Endothelial cell of umbilical vein (primary cell): ENCODE results near the gene CCDC9B. TPM values are rescaled to one million over a fixed set of nuclear protein-coding genes. Genes with fewer than 3 reads are reported as not detected.

Experiments
- BruUV-seq: library from RNA; stranded (reverse); fragments of 400-500 nt; replicated peaks from 2 replicates; lab custom pipeline; 2021; lab: Mats Ljungman, UMichigan
- CTCF ChIA-PET: fragments of 300-600, 350-600 bp; sonication (Branson Sonifier 250); formaldehyde crosslinking; loops from one replicate; lab custom pipeline; 2021; ENCODE audit warnings: antibody characterized with exemption, inconsistent platforms; lab: Charles Lee
- POLR2A ChIA-PET: fragments of 300-600, 350-600 bp; sonication (Branson Sonifier 250); formaldehyde crosslinking; loops from one replicate; lab custom pipeline; 2021; ENCODE audit warnings: antibody characterized with exemption, inconsistent platforms; lab: Charles Lee
- DNase-seq: peaks from one replicate; pipeline ENCODE4 v3.0.0-alpha.2; 2011; ENCODE audit warnings: low read depth, low spot score
- FAIRE-seq: peaks from 2 replicates; lab custom pipeline; 2011; peaks lifted over from hg19 to GRCh38; lab: Jason Lieb, UNC
- H2AFZ ChIP-seq: 2 replicates; pipeline ENCODE4 v1.6.0; 2012; ENCODE audit warnings: low read depth, low read length, control low read depth, inconsistent platforms
- H3K27ac ChIP-seq: 2 replicates; pipeline ENCODE4 v1.5.1; 2011; ENCODE audit warnings: low read depth, mild to moderate bottlenecking, control low read depth, low read length, moderate library complexity; ENCODE audit not compliant: insufficient read depth
- H3K27me3 ChIP-seq, 2 experiments: 2 replicates each; pipeline versions ENCODE4 v1.6.0 to v1.6.1; 2011; ENCODE audit warnings: low read length in 2 of 2, mixed read lengths in 1 of 2; ENCODE audit not compliant: control insufficient read depth in 2 of 2, insufficient read depth in 2 of 2
- H3K36me3 ChIP-seq, 2 experiments: 2 replicates in 1 of 2; 3 replicates in 1 of 2; pipeline ENCODE4 v1.5.1; 2011; ENCODE audit warnings: low read length in 2 of 2, mild to moderate bottlenecking in 1 of 2, moderate library complexity in 1 of 2; ENCODE audit not compliant: control insufficient read depth in 2 of 2, insufficient read depth in 2 of 2; ENCODE audit errors: extremely low read depth in 1 of 2
- H3K4me1 ChIP-seq: 3 replicates; pipeline ENCODE4 v1.5.1; 2011; ENCODE audit warnings: mild to moderate bottlenecking, low read length; ENCODE audit not compliant: control insufficient read depth, insufficient read depth; ENCODE audit errors: extremely low read depth
- H3K4me2 ChIP-seq: 2 replicates; pipeline ENCODE4 v1.6.1; 2011; ENCODE audit warnings: low read length, control low read depth, mixed read lengths; ENCODE audit not compliant: insufficient read depth
- H3K4me3 ChIP-seq, 3 experiments: fragments of 200-600 bp in 1 of 3; sonication (generic), shearing (Covaris generic) in 1 of 3; replicated peaks in 1 of 3; 2 replicates each; pipeline ENCODE4 v1.5.1; 2011 to 2016; ENCODE audit warnings: control low read depth in 3 of 3, low read length in 3 of 3, mild to moderate bottlenecking in 2 of 3, inconsistent platforms in 1 of 3, low read depth in 1 of 3, moderate library complexity in 1 of 3; ENCODE audit not compliant: insufficient read depth in 1 of 3
- H3K79me2 ChIP-seq: 2 replicates; pipeline ENCODE4 v1.6.0; 2012; ENCODE audit warnings: low read length, inconsistent platforms; ENCODE audit not compliant: control insufficient read depth, insufficient read depth
- H3K9ac ChIP-seq: replicated peaks from 2 replicates; pipeline ENCODE3; 2011; ENCODE audit warnings: low read length, control low read depth; ENCODE audit not compliant: insufficient read depth; ENCODE audit errors: extremely low read depth
- H3K9me1 ChIP-seq: replicated peaks from 3 replicates; pipeline ENCODE4 v1.6.0; 2011; ENCODE audit warnings: mild to moderate bottlenecking, low read length; ENCODE audit not compliant: control insufficient read depth, insufficient read depth; ENCODE audit errors: extremely low read depth
- H3K9me3 ChIP-seq: replicated peaks from 2 replicates; pipeline ENCODE4 v1.5.1; 2012; ENCODE audit warnings: low read length, inconsistent platforms; ENCODE audit not compliant: control insufficient read depth, insufficient read depth
- H4K20me1 ChIP-seq: replicated peaks from 2 replicates; pipeline ENCODE3; 2011; ENCODE audit warnings: mild to moderate bottlenecking, low read length; ENCODE audit not compliant: control insufficient read depth, insufficient read depth; ENCODE audit errors: extremely low read depth
- CTCF ChIP-seq, 2 donors: IDR thresholded peaks; 1 replicate in 1 of 2; 2 replicates in 1 of 2; pipeline ENCODE4 v1.5.1; 2011; ENCODE audit warnings: low read length in 2 of 2, mild to moderate bottlenecking in 2 of 2, moderate library complexity in 2 of 2, control low read depth in 1 of 2, inconsistent platforms in 1 of 2, low read depth in 1 of 2; ENCODE audit not compliant: insufficient read depth in 1 of 2; ENCODE audit errors: extremely low read depth in 1 of 2
- EZH2 ChIP-seq: IDR thresholded peaks from 2 replicates; pipeline ENCODE4 v1.6.1; 2012; ENCODE audit warnings: borderline replicate concordance, low read depth, mild to moderate bottlenecking, moderate library complexity, low read length, inconsistent platforms; ENCODE audit not compliant: severe bottlenecking
- FOS ChIP-seq: IDR thresholded peaks from 2 replicates; pipeline ENCODE4 v1.6.1; 2011; ENCODE audit warnings: mild to moderate bottlenecking, low read length, moderate library complexity, borderline replicate concordance; ENCODE audit not compliant: insufficient read depth
- GATA2 ChIP-seq: IDR thresholded peaks from 2 replicates; pipeline ENCODE4 v1.7.0; 2011; ENCODE audit warnings: low read depth, mild to moderate bottlenecking, moderate library complexity, mixed read lengths, low read length; ENCODE audit not compliant: insufficient read length, insufficient read depth
- JUN ChIP-seq: IDR thresholded peaks from 2 replicates; pipeline ENCODE4 v1.6.1; 2011; ENCODE audit warnings: borderline replicate concordance, low read depth; ENCODE audit not compliant: insufficient read length, insufficient read depth
- MAX ChIP-seq: IDR thresholded peaks from 2 replicates; pipeline ENCODE4 v1.6.1; 2011; ENCODE audit not compliant: insufficient read depth, insufficient read length
- MYC ChIP-seq: IDR thresholded peaks from one replicate; pipeline ENCODE4 v1.6.1; 2011; ENCODE audit warnings: mild to moderate bottlenecking, low read depth, low read length
- POLR2A ChIP-seq: IDR thresholded peaks from 2 replicates; pipeline ENCODE4 v1.6.1; 2012; ENCODE audit warnings: low read depth, mild to moderate bottlenecking, control low read depth, low read length
- POLR2AphosphoS5 ChIP-seq: IDR thresholded peaks from 2 replicates; pipeline ENCODE4 v1.6.1; 2012; ENCODE audit warnings: low read depth, mild to moderate bottlenecking, control low read depth, low read length, moderate library complexity; ENCODE audit not compliant: insufficient read depth
- dilution Hi-C: fragments of 300-500 bp; cut with MboI; formaldehyde crosslinking; loops from one replicate; pipeline ENCODE4 v1.15.0; 2019; ENCODE audit warnings: low sequenced_read_pairs; ENCODE audit not compliant: extremely low pct_ligation_motif_present
- intact Hi-C: fragments of 100-400 bp; cut with micrococcal nuclease; formaldehyde crosslinking; loops from one replicate; pipeline ENCODE4 v1.10.0; 2022
- polyA plus RNA-seq, 4 experiments: library from polyadenylated mRNA; depleted of rRNA in 3 of 4; stranded (reverse) in 3 of 4; unstranded in 1 of 4; fragments of >200 nt; gene quantifications; 2 replicates each; pipeline versions ENCODE4 v1.2.1 to v1.2.3, GENCODE V29; 2011 to 2012; ENCODE audit warnings: missing spikeins in 1 of 4
- total RNA-seq: library from RNA; stranded (reverse); gene quantifications from 2 replicates; pipeline ENCODE4 v1.2.3, GENCODE V29; 2021

Gene CCDC9B
- total and polyA plus RNA-seq, 2 donors (not counting 3 experiments of a cell fraction or from before 2014, with no cell fraction given), result 7.6 to 46.0 TPM

GRCh38 chr15:40349163-40349562 lies 8.4 kb upstream of the CCDC9B start:
- TF ChIP-seq POLR2AphosphoS5, result no peak
- TF ChIP-seq MYC, result no peak
- TF ChIP-seq POLR2A, result no peak
- no peak for TF ChIP-seq GATA2
- no peak for TF ChIP-seq JUN
- no peak for TF ChIP-seq EZH2
- TF ChIP-seq MAX, result no peak
- no peak for TF ChIP-seq FOS
- TF ChIP-seq CTCF (IDR thresholded peaks at IDR 0.05; ENCODE audit: extremely low read depth in 1 of 2, insufficient read depth in 1 of 2, low read depth in 1 of 2, low read length in 2 of 2), result no peak
- intact Hi-C loops, result loop anchor here (1.0 kb wide), 1 partner anchor 70 kb away; no protein-coding TSS in a partner anchor
- FAIRE-seq (no peak), DNase-seq (no peak)
- dilution Hi-C loops, result no loop called here
- ChIA-PET CTCF (no interaction called here), POLR2A (no interaction called here)
- no peaks in the 10 kb centered on the region for H3K9me3 ChIP-seq
- H3K4me1 ChIP-seq, result peaks cover 7% of the 10 kb centered on the region
- H3K4me3 ChIP-seq, result no peak overlapping the region
- no peak overlapping the region for H2AFZ ChIP-seq
- peaks cover 2 to 6% of the 10 kb centered on the region in 2 experiments for H3K27me3 ChIP-seq
- H4K20me1 ChIP-seq, result no peaks in the 10 kb centered on the region
- BruUV-seq, result no TSS peak
- H3K27ac ChIP-seq, result no peak overlapping the region
- H3K9me1 ChIP-seq, result no peaks in the 10 kb centered on the region
- H3K79me2 ChIP-seq, result no peaks in the 10 kb centered on the region
- H3K36me3 ChIP-seq, result no peaks in the 10 kb centered on the region
- no peak overlapping the region for H3K4me2 ChIP-seq
- no peak overlapping the region for H3K9ac ChIP-seq
